K562 (cell line): ENCODE measurements around the gene SLCO1A2. TPM values are rescaled to one million over a fixed set of nuclear protein-coding genes. Genes with fewer than 3 reads are reported as not detected.

Source experiments
- ATAC-seq: fragments of 200-7000 bp; cut with Tn5 transposase; 3 replicates; pipeline ENCODE4 v1.9.1; 2020; ENCODE audit warnings: moderate library complexity
- BruUV-seq: library from RNA; stranded (reverse); fragments of 400-500 nt; replicated peaks from 2 replicates; lab custom pipeline; 2021; lab: Mats Ljungman, UMichigan
- CTCF ChIA-PET: fragments of 300-600 bp; formaldehyde crosslinking; extraction: SDS; loops from one replicate; lab custom pipeline; 2021; ENCODE audit warnings: low intra/inter-chr PET ratio; lab: Yijun Ruan, JAX
- POLR2A ChIA-PET: fragments of 300-600, 350-650 bp; sonication (Branson Sonifier 250); formaldehyde crosslinking; extraction: SDS; loops from one replicate; lab custom pipeline; 2021; ENCODE audit warnings: antibody characterized with exemption, inconsistent platforms; lab: Yijun Ruan, JAX
- DNase-seq, 4 experiments: peaks; one replicate each; pipeline versions ENCODE4 v3.0.0 to v3.0.0-alpha.2; 2011 to 2018; ENCODE audit warnings: low spot score in 3 of 4, mixed read lengths in 3 of 4; ENCODE audit errors: extremely low read depth in 1 of 4
- FAIRE-seq: peaks from 2 replicates; lab custom pipeline; 2011; peaks lifted over from hg19 to GRCh38; lab: Jason Lieb, UNC
- H2AFZ ChIP-seq: 2 replicates; pipeline ENCODE4 v1.6.0; 2011; ENCODE audit warnings: low read depth, low read length, control low read depth, inconsistent platforms
- H3K27ac ChIP-seq: fragments of 200-600 bp; 3 replicates; pipeline ENCODE4 v1.8.0; 2011; ENCODE audit warnings: low read depth, mild to moderate bottlenecking, control low read depth, inconsistent platforms, low read length, moderate library complexity, mixed read lengths; ENCODE audit errors: extremely low read depth
- H3K27me3 ChIP-seq, 2 experiments: fragments of 300-600 bp in 1 of 2; 2 replicates in 1 of 2; 3 replicates in 1 of 2; pipeline versions ENCODE4 v1.6.0 to v1.8.0; 2011; ENCODE audit warnings: inconsistent platforms in 2 of 2, low read length in 2 of 2, mild to moderate bottlenecking in 1 of 2, mixed read lengths in 1 of 2, moderate library complexity in 1 of 2; ENCODE audit not compliant: control insufficient read depth in 2 of 2, insufficient read depth in 2 of 2
- H3K36me3 ChIP-seq: fragments of 300-600 bp; 3 replicates; pipeline ENCODE4 v1.8.0; 2011; ENCODE audit warnings: mild to moderate bottlenecking, low read length, inconsistent platforms; ENCODE audit not compliant: control insufficient read depth, insufficient read depth
- H3K4me1 ChIP-seq, 2 experiments: fragments of 200-600 bp in 1 of 2; replicated peaks in 1 of 2; 2 replicates in 1 of 2; 3 replicates in 1 of 2; pipeline versions ENCODE4 v1.5.1 to v1.8.0; 2011; ENCODE audit warnings: inconsistent platforms in 2 of 2, low read length in 2 of 2, mild to moderate bottlenecking in 1 of 2, mixed read lengths in 1 of 2, moderate library complexity in 1 of 2; ENCODE audit not compliant: control insufficient read depth in 2 of 2, insufficient read depth in 2 of 2
- H3K4me2 ChIP-seq: 2 replicates; pipeline ENCODE4 v1.6.1; 2011; ENCODE audit warnings: low read length, control low read depth, inconsistent platforms, mixed read lengths; ENCODE audit not compliant: insufficient read depth
- H3K4me3 ChIP-seq: fragments of 200-600 bp; sonication (generic), shearing (Covaris generic); 2 replicates; pipeline ENCODE4 v1.5.1; 2016; ENCODE audit warnings: control low read depth, inconsistent platforms
- H3K79me2 ChIP-seq: fragments of 200-600 bp; 3 replicates; pipeline ENCODE4 v1.8.0; 2011; ENCODE audit warnings: low read length, inconsistent platforms; ENCODE audit not compliant: control insufficient read depth, insufficient read depth
- H3K9ac ChIP-seq, 2 experiments: 2 replicates each; pipeline versions ENCODE4 v1.6.0 to v1.6.1; 2011; ENCODE audit warnings: low read depth in 2 of 2, low read length in 2 of 2, control low read depth in 1 of 2, inconsistent platforms in 1 of 2, mild to moderate bottlenecking in 1 of 2, mixed read lengths in 1 of 2; ENCODE audit not compliant: insufficient read depth in 1 of 2
- H3K9me1 ChIP-seq: one replicate; pipeline ENCODE4 v1.6.0; 2011; ENCODE audit warnings: inconsistent platforms, mild to moderate bottlenecking, low read length, moderate library complexity; ENCODE audit not compliant: control insufficient read depth, insufficient read depth
- H3K9me3 ChIP-seq: replicated peaks from 2 replicates; pipeline ENCODE4 v1.5.1; 2011; ENCODE audit warnings: low read depth, low read length, inconsistent platforms; ENCODE audit not compliant: control insufficient read depth, insufficient read depth
- H4K20me1 ChIP-seq: replicated peaks from 2 replicates; pipeline ENCODE4 v1.6.1; 2011; ENCODE audit warnings: low read length, inconsistent platforms, mixed read lengths; ENCODE audit not compliant: control insufficient read depth, insufficient read depth
- CTCF ChIP-seq, 3 experiments: IDR thresholded peaks in 2 of 3; conservative IDR thresholded peaks in 1 of 3; 2 replicates each; pipeline ENCODE4 v1.5.1; 2011 to 2012; ENCODE audit warnings: low read length in 3 of 3, mild to moderate bottlenecking in 3 of 3, control low read depth in 2 of 3, improper control_type of control experiment in 1 of 3, inconsistent platforms in 1 of 3, low read depth in 1 of 3, mixed read lengths in 1 of 3, moderate library complexity in 1 of 3; ENCODE audit not compliant: insufficient read depth in 2 of 3
- HMGN3 ChIP-seq: IDR thresholded peaks from 2 replicates; pipeline ENCODE4 v1.6.1; 2011; ENCODE audit warnings: borderline replicate concordance, low read depth, mild to moderate bottlenecking, mixed read lengths, low read length; ENCODE audit not compliant: insufficient read length; ENCODE audit errors: extremely low read depth
- RAD21 ChIP-seq, 2 experiments: fragments of 250-450 bp in 1 of 2; fragments of 450-650 bp in 1 of 2; sonication (Bioruptor Pico) in 1 of 2; formaldehyde crosslinking in 1 of 2; IDR thresholded peaks in 1 of 2; conservative IDR thresholded peaks in 1 of 2; 2 replicates each; pipeline versions ENCODE4 v1.4.0 to v1.8.0; 2020 to 2022; ENCODE audit warnings: mild to moderate bottlenecking in 2 of 2, moderate library complexity in 1 of 2
- TEAD4 ChIP-seq, 2 experiments: sonication (generic) in 1 of 2; formaldehyde crosslinking in 1 of 2; IDR thresholded peaks; 2 replicates each; pipeline versions ENCODE4 v1.6.1 to v1.8.0; 2012 to 2022; ENCODE audit warnings: borderline replicate concordance in 1 of 2, inconsistent platforms in 1 of 2, low read length in 1 of 2, mild to moderate bottlenecking in 1 of 2, missing genetic modification reagents in 1 of 2
- ZNF143 ChIP-seq: sonication (generic); formaldehyde crosslinking; IDR thresholded peaks from 2 replicates; pipeline ENCODE4 v1.9.0; 2022; ENCODE audit warnings: mild to moderate bottlenecking, missing genetic modification reagents
- WGBS: fragments of 100-300 bp; shearing (Covaris generic); methylation state at CpG from one replicate; pipeline ENCODE4 v1.1.6; 2016; ENCODE audit warnings: low coverage, mixed read lengths; ENCODE audit not compliant: insufficient coverage; ENCODE audit errors: missing lambda C conversion rate; 5-methylcytosine and 5-hydroxymethylcytosine counted together
- in situ Hi-C: fragments of 300-500 bp; cut with MboI; formaldehyde crosslinking; loops from 4 replicates; pipeline ENCODE4 v1.15.0; 2018; ENCODE audit warnings: inconsistent platforms, mixed read lengths
- intact Hi-C: fragments of 100-400 bp; cut with micrococcal nuclease; formaldehyde crosslinking; loops from 2 replicates; pipeline ENCODE4 v1.14.2; 2022
- polyA plus RNA-seq, 8 experiments: library from polyadenylated mRNA; depleted of rRNA in 4 of 8; stranded (reverse) in 5 of 8; unstranded in 3 of 8; fragments of >200 nt; fragmentation: Nextera tagmentation in 2 of 8; fragmentation: Illumina TruSeq in 1 of 8; extraction: Ambion mirVana in 2 of 8; extraction: Trizol in 1 of 8; gene quantifications; 2 replicates each; pipeline versions ENCODE4 v1.2.1 to v1.2.3, GENCODE V29; 2011 to 2014; ENCODE audit warnings: inconsistent platforms in 1 of 8, missing spikeins in 1 of 8
- total RNA-seq, 7 experiments: library from RNA; depleted of rRNA in 6 of 7; stranded (reverse); fragments of >200 nt in 6 of 7; fragmentation: Illumina TruSeq in 2 of 7; extraction: Trizol in 2 of 7; gene quantifications; 2 replicates each; pipeline versions ENCODE4 v1.2.1 to v1.2.3, GENCODE V29; 2011 to 2021; ENCODE audit warnings: low replicate concordance in 1 of 7

The SLCO1A2 gene
- total and polyA plus RNA-seq, 9 of the 15 experiments (the other 6 are each of a cell fraction or from before 2014, with no cell fraction given): 1.2 to 4.4 (median 2.6) TPM

DNA sequence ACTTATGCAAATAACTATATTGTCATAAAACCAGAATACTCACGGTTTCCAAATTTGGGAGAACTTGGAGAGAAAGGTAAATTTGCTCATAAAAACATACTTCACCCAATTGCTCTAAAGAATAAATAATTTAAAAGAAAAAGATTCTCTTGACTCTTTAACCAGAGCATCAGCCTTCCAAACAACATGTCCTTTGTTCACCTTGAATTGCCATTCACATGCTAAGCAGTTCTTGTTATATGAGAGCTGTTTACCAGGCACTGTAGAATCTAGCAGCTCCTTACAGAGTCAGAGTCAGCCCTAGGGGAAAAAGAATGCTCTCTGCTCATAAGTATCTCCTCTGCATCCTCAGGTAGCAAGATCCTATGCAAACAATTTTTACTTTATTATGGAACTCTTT, 10.2 kb downstream of the SLCO1A2 start (continued):
- no peak for TF ChIP-seq HMGN3

DNA sequence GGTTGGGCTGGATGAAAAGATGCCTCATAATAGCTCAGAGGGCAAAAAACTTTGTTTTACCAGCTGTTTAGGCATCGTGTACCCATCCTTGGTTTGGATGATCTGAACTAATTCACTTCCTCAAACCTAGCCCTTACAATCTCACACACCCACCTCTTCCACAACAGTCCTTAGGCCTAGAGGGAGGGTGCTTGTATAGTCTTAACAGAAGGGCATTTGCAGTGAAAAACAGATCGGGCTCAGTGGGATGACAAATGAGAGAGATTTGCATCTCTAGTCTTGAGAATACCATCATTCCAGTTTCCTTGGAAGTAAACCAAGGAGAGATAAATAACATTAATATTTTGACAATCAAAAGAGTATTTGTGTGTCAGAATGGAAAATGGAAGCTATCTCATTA, 11.0 kb downstream of the SLCO1A2 start:
- Histone ChIP-seq H3K27me3 (no peaks in the 10 kb centered on the region), H3K4me3 (no peak overlapping the region), H3K4me1 (no peaks in the 10 kb centered on the region), H3K36me3 (no peaks in the 10 kb centered on the region), H3K9me1 (no peaks in the 10 kb centered on the region), H4K20me1 (no peaks in the 10 kb centered on the region), H3K27ac (no peak overlapping the region), H3K9me3 (no peaks in the 10 kb centered on the region), H3K9ac (no peak overlapping the region), H3K4me2 (no peak overlapping the region), H3K79me2 (no peaks in the 10 kb centered on the region), H2AFZ (no peak overlapping the region)
- DNase-seq (no peak), ATAC-seq (no peak), FAIRE-seq (no peak)
- no TSS peak for BruUV-seq
- 16% methylated on average over 2 of the region's 2 CpGs for WGBS
- in situ Hi-C loops (no loop called here), intact Hi-C loops (no loop called here)
- no peak for TF ChIP-seq TEAD4 (IDR thresholded peaks at IDR 0.05; ENCODE audit: low read length)
- TF ChIP-seq TEAD4 (CRISPR knock-in tag; IDR thresholded peaks at IDR 0.05; ENCODE audit: borderline replicate concordance): no peak
- POLR2A ChIA-PET: no interaction called here
- CTCF ChIA-PET: no interaction called here

- Histone ChIP-seq H3K9ac (no peak overlapping the region), H4K20me1 (no peaks in the 10 kb centered on the region), H3K4me1 (no peaks in the 10 kb centered on the region), H3K79me2 (no peaks in the 10 kb centered on the region), H3K27me3 (no peaks in the 10 kb centered on the region), H3K9me3 (no peaks in the 10 kb centered on the region), H3K4me2 (no peak overlapping the region), H2AFZ (no peak overlapping the region), H3K36me3 (no peaks in the 10 kb centered on the region), H3K9me1 (no peaks in the 10 kb centered on the region), H3K4me3 (no peak overlapping the region), H3K27ac (no peak overlapping the region)
- DNase-seq (no peak), FAIRE-seq (no peak), ATAC-seq (no peak)
- intact Hi-C loops (no loop called here), in situ Hi-C loops (no loop called here)
- ChIA-PET POLR2A (no interaction called here), CTCF (interaction anchor here (0.9 kb wide), 1 partner anchor 371 kb away, joined by 6 read pairs; no protein-coding TSS in a partner anchor)
- BruUV-seq: no TSS peak
- TF ChIP-seq RAD21 (CRISPR knock-in tag; conservative IDR thresholded peaks at IDR 0.05 in 1 of 2, IDR thresholded peaks at IDR 0.05 in 1 of 2) (peak in 1 of 2 experiments; percentile 28; a peak in 1 of 4 replicates), CTCF (IDR thresholded peaks at IDR 0.05 in 2 of 3, conservative IDR thresholded peaks at IDR 0.05 in 1 of 3; ENCODE audit: insufficient read depth in 2 of 3, low read depth in 1 of 3, low read length in 3 of 3) (peak in 1 of 3 experiments; percentile 15; a peak in 1 of 6 replicates), ZNF143 (no peak)
- 0% methylated on average over 1 of the region's 1 CpG for WGBS
Observed at GRCh38 chr12:21308785-21309184, 25.9 kb downstream of the SLCO1A2 start.
